Effector memory CD4-positive, alpha-beta T cell (primary cell): Measurements from ENCODE around the gene PPM1L.
"Not testable (repeated sequence)": the region's sequence is repeated elsewhere in the genome, so short reads cannot be mapped to it uniquely, and the experiment has no call there.

ENCODE experiments used
- DNase-seq, 3 donors: peaks; one replicate each; pipeline ENCODE4 v3.0.0-alpha.2; 2020
- H3K27ac ChIP-seq: 2 replicates; pipeline ENCODE4 v1.7.0; 2013; ENCODE audit warnings: mild to moderate bottlenecking, low read length, moderate library complexity; ENCODE audit not compliant: insufficient read depth, poor library complexity, severe bottlenecking
- H3K27me3 ChIP-seq: replicated peaks from 2 replicates; pipeline ENCODE4 v1.7.0; 2013; ENCODE audit warnings: mild to moderate bottlenecking, low read length; ENCODE audit not compliant: insufficient read depth, control insufficient read depth, poor library complexity, severe bottlenecking
- H3K36me3 ChIP-seq: 2 replicates; pipeline ENCODE4 v1.7.0; 2013; ENCODE audit warnings: mild to moderate bottlenecking, low read length, moderate library complexity; ENCODE audit not compliant: control insufficient read depth, insufficient read depth
- H3K4me1 ChIP-seq: 2 replicates; pipeline ENCODE4 v1.7.0; 2013; ENCODE audit warnings: low read length, mild to moderate bottlenecking; ENCODE audit not compliant: control insufficient read depth, insufficient read depth, poor library complexity, severe bottlenecking
- H3K4me3 ChIP-seq: 2 replicates; pipeline ENCODE4 v1.7.0; 2013; ENCODE audit warnings: low read length, low read depth, mild to moderate bottlenecking; ENCODE audit not compliant: insufficient read depth, poor library complexity, severe bottlenecking
- H3K9me3 ChIP-seq: 2 replicates; pipeline ENCODE4 v1.7.0; 2013; ENCODE audit warnings: mild to moderate bottlenecking, low read length, moderate library complexity; ENCODE audit not compliant: control insufficient read depth

PPM1L gene

GRCh38 chr3:161016417-161017313, 260.6 kb downstream of the PPM1L start:
- no peaks in the 10 kb centered on the region for H3K36me3 ChIP-seq
- no peaks in the 10 kb centered on the region for H3K27me3 ChIP-seq
- no peaks in the 10 kb centered on the region for H3K4me1 ChIP-seq
- no peak overlapping the region for H3K4me3 ChIP-seq
- no peak for DNase-seq
- H3K27ac ChIP-seq: no peak overlapping the region
- H3K9me3 ChIP-seq: no peaks in the 10 kb centered on the region

DNA sequence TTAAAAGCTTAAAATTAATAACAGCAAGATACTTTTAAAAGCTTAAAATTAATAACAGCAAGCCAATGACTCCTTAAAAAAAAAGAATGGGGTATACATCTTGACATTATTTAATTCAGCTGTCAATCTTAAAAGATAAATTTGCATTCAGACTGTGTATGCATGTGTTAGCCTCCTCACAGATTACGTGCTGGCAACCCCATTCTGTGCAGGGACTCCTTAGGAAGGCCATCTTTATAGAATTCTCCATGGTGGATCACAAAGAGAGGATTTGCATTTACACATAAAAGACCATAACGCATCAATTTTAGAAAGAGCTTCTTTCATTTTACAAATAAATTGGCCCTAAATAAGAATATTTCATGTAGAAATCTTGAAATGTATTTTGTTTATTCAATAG, 261.9 kb downstream of the PPM1L start:
- Histone ChIP-seq H3K27ac (no peak overlapping the region), H3K36me3 (no peaks in the 10 kb centered on the region), H3K9me3 (no peaks in the 10 kb centered on the region), H3K4me3 (no peak overlapping the region), H3K27me3 (no peaks in the 10 kb centered on the region), H3K4me1 (no peaks in the 10 kb centered on the region)
- no peak for DNase-seq

DNA sequence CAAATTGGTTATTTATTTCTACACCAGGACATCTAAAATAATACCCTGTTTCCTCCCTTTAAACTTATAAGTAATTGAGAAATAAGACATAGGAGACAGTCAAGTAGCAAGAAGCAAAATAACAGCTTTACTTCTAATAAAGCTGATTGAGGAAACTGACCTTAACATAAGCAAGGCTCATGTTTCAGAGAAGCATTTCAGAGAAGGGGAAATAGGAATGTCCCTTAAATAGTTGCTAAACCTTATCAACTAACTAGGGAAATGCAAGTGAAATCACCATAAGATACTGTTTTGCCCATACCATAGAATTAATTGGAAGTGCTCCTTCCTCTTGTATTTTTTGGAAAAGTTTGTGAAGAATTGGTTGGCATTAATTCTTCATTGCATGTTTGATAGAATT, 264.2 kb downstream of the PPM1L start:
- no peak for DNase-seq
- H3K27ac ChIP-seq: no peak overlapping the region
- H3K27me3 ChIP-seq: no peaks in the 10 kb centered on the region
- no peaks in the 10 kb centered on the region for H3K36me3 ChIP-seq
- H3K4me3 ChIP-seq: no peak overlapping the region
- H3K4me1 ChIP-seq: no peaks in the 10 kb centered on the region
- H3K9me3 ChIP-seq: no peaks in the 10 kb centered on the region

- Histone ChIP-seq H3K9me3 (no peaks in the 10 kb centered on the region), H3K27me3 (no peaks in the 10 kb centered on the region), H3K4me1 (no peaks in the 10 kb centered on the region), H3K36me3 (no peaks in the 10 kb centered on the region), H3K27ac (no peak overlapping the region), H3K4me3 (no peak overlapping the region)
- no peak for DNase-seq
Measured at GRCh38 chr3:161025911-161026310, 269.9 kb downstream of the PPM1L start.

DNA sequence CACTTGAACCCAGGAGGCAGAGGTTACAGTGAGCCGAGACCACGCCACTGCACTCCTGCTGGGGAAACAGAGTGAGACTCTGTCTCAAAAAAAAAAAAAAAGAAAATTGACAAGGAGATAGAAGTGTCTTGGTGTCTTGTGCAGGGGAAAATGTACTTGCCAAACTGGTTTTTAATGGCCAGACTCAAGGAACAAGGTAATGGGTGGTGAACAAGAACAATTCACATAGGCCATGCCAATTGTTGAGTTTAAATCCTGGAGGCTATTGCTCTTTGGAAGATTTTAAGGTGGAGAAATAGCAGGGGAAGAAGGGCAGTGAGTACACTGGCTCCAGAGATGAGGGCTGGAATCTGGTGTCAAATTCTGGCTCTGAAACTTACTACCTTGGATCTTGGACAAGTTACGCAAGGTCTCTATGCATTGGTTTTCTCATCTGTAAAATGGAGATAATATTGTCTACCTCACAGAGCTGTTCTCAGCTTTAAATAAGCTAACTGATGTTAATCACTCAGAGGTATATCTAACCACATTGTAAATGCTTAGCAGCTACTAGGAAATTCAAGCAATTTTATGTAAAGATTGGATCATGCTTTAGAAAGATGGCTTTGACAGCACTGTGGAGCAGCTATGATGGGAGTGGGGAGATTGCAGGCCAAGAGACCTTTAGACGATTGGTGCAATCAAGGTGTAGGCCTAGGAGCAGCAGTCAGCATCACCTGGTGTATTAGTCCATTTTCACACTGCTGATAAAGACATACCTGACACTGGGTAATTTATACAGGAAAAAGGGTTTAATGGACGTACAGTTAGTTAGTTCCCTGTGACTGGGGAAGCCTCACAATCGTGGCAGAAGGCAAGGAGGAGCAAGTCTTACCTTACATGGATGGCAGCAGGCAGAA, 270.8 kb downstream of the PPM1L start:
- Histone ChIP-seq H3K27ac (no peak overlapping the region), H3K36me3 (no peaks in the 10 kb centered on the region), H3K4me3 (no peak overlapping the region), H3K9me3 (no peaks in the 10 kb centered on the region), H3K4me1 (no peaks in the 10 kb centered on the region), H3K27me3 (no peaks in the 10 kb centered on the region)
- DNase-seq: no peak

DNA sequence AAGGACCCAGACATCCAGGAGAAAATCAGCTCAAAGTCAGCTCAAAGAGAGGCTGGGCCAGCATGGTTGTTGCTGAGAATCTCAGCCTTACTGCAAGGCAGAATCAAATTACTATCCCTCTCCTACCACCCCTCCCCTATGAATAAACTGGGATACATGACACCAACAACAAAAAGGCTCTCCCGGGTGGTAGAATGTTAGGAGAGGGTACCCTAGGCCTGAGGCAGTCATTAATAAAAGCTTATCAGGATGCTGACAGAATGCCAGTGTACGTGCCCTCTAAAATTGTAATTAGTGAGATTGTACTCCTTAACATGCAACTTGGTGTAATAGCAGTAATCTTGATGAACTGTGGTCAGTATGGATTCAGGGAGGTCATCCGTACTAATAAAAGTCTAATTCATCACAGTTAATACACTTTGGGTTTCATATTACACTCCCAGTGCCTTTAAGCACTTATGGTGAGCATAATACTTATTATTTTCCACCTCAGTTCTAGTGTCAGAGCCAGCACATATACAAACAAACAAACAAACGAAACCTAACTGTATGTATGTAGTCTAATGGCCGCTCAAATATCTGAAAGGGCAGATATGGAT, 272.6 kb downstream of the PPM1L start:
- no peak overlapping the region for H3K4me3 ChIP-seq
- no peaks in the 10 kb centered on the region for H3K9me3 ChIP-seq
- no peaks in the 10 kb centered on the region for H3K36me3 ChIP-seq
- H3K4me1 ChIP-seq: no peaks in the 10 kb centered on the region
- no peak overlapping the region for H3K27ac ChIP-seq
- no peak for DNase-seq
- no peaks in the 10 kb centered on the region for H3K27me3 ChIP-seq

GRCh38 chr3:161031134-161031533, 275.1 kb downstream of the PPM1L start:
- H3K4me3 ChIP-seq: no peak overlapping the region
- no peaks in the 10 kb centered on the region for H3K36me3 ChIP-seq
- H3K27me3 ChIP-seq: no peaks in the 10 kb centered on the region
- no peaks in the 10 kb centered on the region for H3K4me1 ChIP-seq
- H3K9me3 ChIP-seq: no peaks in the 10 kb centered on the region
- DNase-seq: no peak
- H3K27ac ChIP-seq: no peak overlapping the region

GRCh38 chr3:161034913-161035550, 279.0 kb downstream of the PPM1L start:
- not testable (repeated sequence) for H3K4me3 ChIP-seq, H3K27me3 ChIP-seq, H3K27ac ChIP-seq, DNase-seq, H3K36me3 ChIP-seq, H3K4me1 ChIP-seq, H3K9me3 ChIP-seq

GRCh38 chr3:161035711-161036110, 279.7 kb downstream of the PPM1L start:
- H3K4me1 ChIP-seq: no peaks in the 10 kb centered on the region
- no peaks in the 10 kb centered on the region for H3K27me3 ChIP-seq
- no peak overlapping the region for H3K4me3 ChIP-seq
- DNase-seq: no peak
- no peaks in the 10 kb centered on the region for H3K36me3 ChIP-seq
- H3K9me3 ChIP-seq: no peaks in the 10 kb centered on the region
- H3K27ac ChIP-seq: no peak overlapping the region
